Stimulated activated CD4-positive, alpha-beta T cell treated with anti-CD3 and anti-CD28 coated beads, Interleukin-4, amount 100 ng/mL, for 24 hours (primary cell): ENCODE measurements around the gene CCDC184.
"Not testable (repeated sequence)": the region's sequence is repeated elsewhere in the genome, so short reads cannot be mapped to it uniquely, and the experiment has no call there.

ENCODE experiments used
- DNase-seq: peaks from one replicate; pipeline ENCODE4 v3.0.0-alpha.2; 2020

The CCDC184 gene

DNA sequence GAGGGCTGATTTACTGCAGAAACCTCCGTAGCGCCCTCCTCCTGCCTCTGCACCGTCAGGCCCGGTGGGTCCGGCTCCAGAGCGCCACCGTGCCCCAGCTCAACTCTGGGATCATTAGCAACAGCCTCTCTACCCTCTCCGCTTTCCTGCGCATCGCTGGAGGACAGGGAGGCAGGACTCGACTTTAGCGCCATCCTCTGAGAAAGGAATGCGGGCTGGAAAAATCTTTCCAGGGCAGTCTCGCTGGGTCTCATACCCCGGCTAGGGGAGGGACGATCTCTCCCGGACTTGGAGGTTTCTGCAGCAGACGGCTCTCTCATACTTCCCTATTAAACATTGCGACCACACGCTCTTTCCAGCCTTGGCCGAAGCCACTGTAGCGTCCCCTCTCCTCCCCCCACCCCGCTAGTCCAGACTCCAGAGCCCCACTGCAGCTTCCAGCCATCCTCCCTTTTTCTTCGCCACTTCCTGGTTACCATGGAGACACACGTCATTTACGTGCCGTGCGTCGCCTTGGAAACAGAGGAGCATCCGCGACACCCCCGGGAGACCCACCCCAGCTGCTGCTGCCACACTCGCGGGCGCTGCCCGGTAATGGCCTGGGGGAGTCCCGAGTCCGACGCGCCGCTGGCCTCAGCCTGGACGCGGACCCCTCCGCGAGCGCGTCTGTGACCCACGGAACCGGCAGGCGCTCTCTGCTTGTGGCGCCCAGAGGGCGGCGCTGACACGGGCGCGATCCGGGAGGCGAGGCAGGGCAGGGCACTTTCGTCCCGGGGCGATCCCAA, at the start of gene CCDC184:
CCDC184 (plus strand) TSS at position 554 of the 785 bp plus-strand sequence. CDS start 479 bp downstream, outside the sequence.
- DNase-seq: peak; percentile 74

DNA sequence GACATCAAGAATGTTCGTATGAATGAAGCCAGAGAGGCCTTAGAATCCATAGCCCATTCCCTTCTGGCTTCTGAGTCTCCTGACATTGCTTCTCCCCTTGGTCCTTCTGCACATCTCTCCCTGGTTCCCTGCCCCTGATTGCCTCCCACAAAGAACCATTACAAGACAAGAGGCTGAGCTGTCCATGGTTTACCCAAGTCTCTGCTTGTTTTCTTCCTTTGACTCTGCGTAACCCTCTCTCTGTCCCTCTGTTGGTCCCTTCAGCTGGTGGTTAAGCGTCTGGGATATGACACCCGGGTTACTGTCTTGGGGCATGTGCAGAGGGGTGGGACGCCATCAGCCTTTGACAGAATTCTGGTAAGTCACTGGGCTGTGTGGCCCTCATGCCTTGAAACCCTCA, 48.4 kb upstream of the CCDC184 start:
- DNase-seq: no peak

DNA sequence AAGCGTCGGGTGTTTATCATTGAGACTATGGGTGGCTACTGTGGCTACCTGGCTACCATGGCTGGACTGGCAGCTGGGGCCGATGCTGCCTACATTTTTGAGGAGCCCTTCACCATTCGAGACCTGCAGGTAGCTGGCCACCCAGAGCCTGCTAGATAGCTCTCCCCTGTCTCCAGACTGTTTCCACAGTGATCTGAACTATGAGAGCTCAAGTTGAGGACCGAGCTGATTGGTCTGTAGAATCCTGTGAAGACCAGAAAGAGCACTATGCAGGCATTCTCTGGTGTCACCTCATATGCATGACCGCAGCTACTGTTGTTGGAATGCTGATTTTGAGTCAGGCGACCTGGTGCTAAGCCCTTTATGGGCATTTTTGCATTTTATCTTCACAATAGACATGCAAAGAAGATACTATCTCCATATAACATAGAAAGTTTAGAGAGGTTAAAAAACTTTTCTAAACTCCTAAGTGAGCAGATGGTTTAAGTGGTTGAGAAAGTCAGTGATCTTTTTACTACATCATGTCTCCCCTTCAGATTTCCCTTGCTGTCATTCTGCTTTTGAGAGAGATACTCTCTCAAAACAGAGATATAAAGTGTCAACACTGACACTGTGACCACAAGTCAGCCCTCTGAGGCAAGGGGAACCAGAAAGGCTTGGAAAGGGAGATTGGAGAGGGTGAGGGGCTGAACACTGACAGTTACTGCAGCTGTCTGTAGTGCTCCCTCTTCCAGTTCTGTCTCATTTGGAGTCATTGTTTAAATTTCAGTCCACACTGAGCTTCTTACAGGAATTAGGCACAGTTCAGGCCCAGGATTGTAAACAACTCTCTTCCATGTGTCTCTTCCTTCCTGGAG, 40.4 kb upstream of the CCDC184 start:
- no peak for DNase-seq

DNA sequence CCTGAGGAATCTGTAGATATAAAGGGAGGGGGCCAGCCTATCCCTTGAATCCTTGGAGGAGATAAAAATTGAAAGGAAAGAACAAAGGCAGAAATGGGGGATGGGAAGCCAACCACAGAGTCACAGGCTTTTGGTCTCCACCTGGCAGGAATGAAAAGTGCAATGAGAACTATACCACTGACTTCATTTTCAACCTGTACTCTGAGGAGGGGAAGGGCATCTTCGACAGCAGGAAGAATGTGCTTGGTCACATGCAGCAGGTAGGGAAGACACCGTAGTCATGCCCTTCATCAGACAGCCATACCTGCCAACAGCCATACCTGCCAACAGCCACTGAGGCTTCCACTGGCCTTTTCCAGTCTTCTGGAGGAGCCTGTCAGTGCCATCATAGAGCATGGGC, 39.5 kb upstream of the CCDC184 start:
- no peak for DNase-seq

DNA sequence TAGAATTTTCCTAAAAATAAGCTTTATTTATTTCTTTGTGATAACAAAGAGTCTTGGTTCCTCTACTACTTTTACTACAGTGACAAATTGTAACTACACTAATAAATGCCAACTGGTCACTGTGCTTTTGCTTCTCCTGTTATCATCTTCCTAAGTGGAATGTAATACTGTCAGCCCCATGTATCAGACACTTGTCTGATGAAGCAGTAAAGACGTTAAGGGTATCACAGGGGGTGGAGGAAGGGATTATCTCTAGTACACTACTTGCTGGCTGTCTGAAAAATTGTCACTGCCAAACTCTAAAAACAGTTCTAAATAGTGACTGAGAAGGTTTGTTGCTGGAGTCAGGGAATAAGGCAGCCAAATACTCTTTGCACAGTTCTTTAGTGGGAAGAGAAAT, 37.5 kb upstream of the CCDC184 start:
- DNase-seq: no peak

DNA sequence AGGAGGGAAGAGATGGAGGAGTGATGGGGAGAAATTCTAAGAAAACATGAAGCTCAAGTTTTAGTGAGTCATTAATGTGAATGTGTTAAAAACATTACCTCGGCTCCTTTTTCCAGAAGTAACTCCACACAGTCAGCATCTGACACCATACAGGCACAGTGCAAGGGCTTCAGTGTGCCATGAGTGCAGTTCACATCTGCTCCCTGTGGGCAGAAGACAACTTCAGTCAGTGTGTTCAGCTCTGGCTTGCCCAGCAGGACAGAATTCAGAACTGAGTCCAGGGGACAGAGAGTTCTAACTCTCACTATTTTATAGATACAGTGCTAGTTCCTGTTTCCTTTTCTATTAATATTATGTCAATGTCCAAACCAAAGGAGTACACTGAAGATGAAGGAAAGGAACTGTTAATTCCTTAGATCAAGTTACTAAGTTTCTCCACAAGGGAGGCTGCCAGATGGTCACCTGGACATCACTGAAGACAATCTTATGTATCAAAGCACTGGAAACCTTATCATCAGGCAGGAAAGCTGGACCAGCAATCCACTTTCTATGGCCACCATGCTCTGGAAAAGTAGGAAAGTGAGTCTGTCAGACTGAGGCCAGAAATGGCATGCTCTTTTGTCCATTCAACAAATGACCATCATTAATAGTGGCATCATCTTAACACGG, 32.2 kb upstream of the CCDC184 start:
- no peak for DNase-seq

DNA sequence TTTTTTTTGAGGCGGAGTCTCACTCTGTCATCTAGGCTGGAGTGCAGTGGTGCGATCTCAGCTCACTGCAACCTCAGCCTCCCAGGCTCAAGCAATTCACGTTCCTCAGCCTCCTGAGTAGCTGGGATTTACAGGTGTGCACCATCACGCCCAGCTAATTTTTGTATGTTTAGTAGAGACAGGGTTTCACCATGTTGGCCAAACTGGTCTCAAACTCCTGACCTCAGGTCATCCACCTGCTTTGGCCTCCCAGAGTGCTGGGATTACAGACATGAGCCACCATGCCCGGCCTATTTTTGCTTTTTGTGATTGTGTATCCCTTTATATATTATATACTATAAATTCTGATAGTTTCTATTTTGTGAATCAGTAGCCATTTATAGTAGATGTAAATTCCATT, 27.7 kb upstream of the CCDC184 start:
- DNase-seq: not testable (repeated sequence)

DNA sequence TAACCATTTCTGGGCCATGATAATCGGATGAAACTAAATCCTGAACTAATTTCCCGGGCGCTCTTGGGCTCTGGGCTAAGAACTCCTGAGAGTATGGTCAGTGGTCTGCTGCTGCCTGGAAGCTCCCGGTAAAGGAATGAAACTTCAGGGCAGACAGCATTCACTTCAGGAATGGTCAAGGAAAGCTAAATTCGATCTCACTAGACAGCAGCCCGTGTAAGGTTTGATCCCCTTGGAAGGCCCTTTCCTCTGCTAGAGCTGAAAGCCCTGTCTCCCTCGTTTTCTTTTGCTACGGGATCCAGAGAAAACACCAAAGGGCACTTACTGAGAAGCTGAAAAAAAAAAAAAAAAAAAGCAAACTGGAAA, 26.8 kb upstream of the CCDC184 start:
- DNase-seq: no peak

DNA sequence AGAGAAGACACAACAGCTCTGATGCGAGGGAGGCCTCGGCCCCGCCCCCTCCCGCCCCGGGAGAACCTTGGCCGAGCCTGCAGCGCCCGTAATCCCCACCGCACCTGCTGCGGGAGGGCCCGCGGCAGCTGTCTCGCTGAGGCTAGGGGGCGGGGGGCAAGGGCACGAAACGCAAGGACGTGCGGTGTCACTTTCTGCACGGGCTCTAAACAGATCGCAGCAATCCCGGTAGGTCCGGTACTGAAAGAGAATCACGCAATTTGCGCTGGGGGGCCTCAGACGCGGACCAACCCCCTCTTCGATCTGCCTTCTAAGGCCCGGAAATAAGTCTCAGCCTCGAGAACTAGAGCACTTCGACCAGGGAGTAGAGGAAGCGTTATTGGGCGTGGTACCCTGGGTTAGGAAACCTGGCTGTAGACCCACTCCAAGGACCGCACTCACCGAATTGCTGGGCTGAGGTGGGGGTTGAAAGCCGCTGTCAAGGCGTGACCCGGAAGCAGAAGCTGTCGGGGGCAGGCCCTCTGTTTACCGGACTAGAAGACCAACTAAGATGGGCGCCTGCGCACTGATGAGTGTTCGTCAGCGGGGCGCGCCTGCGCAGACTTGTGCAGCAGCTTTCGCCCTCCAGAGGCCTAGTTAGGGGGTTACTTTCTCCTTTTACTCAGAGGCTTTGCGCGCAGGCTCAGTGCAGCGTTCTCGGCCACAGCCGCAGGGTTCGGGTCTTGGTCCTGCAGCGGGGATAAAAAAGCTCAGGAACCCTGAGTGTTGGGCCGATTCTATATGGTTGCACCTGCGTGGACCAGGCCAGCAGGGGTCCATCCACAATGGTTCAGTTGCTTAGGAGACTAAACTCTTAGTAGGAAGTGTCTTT, 26.2 kb upstream of the CCDC184 start, which contains the start of gene ASB8:
ASB8 (minus strand) TSS at position 498 of the 871 bp plus-strand sequence. CDS start 4,019 bp downstream, outside the sequence.
- DNase-seq: peak; percentile 100

DNA sequence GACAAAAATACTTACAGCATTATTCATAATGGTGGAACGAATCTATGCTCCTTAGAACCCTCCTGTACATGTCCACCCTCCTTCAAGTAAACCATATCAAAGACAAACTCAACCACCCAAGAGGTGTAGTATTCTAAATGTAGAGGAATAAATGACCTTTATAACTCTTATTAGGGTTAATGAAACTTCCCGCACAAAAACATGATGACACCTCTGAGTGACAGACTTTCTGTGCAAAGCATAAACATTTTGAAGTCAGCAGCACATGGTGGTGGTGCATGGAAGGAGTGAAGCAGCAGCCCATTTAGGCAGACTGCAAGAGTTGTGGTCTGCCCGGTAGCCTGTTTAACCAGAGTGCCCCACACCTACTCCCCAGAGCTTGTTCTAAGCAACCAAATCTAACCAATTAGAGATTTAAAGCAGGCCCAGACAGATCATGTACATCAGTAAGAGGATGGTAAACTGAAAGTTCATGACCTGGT, 25.5 kb upstream of the CCDC184 start:
- DNase-seq: peak; percentile 11

DNA sequence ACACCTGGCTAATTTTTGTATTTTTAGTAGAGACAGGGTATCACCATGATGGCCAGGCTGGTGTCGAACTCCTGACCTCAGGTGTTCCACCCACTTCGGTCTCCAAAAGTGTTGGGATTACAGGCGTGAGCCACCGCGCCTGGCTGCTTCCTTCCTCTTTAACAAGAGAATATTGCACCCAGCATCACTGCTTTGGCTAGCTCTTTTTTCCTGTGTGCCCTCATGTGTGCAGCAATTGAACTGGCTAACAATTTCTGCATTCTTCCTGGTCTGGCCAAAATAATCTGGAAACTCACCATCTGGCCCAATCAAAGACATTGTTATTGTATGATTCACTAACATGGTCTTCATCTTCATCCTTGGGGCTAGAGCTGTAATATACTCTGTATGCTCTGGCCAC, 23.4 kb upstream of the CCDC184 start:
- no peak for DNase-seq

DNA sequence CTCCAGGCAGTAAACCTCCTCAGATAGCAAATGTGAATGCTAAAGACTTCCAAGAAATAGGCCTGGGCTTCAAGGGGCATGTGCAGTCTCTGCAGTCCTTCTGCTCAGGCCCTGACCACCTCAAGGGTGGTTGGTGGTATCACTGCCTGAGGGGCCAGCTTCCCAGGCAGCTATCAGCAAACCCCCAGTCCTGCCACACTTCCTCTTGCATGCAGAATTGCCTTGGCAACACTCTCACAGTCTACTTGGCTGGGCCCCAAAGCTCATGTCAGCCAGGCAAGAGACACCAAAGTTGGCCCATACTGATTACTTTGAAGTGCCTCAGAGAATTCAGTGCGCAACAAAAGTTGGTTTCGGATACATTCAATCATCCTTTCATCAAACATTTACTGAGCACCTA, 22.6 kb upstream of the CCDC184 start:
- DNase-seq: no peak

DNA sequence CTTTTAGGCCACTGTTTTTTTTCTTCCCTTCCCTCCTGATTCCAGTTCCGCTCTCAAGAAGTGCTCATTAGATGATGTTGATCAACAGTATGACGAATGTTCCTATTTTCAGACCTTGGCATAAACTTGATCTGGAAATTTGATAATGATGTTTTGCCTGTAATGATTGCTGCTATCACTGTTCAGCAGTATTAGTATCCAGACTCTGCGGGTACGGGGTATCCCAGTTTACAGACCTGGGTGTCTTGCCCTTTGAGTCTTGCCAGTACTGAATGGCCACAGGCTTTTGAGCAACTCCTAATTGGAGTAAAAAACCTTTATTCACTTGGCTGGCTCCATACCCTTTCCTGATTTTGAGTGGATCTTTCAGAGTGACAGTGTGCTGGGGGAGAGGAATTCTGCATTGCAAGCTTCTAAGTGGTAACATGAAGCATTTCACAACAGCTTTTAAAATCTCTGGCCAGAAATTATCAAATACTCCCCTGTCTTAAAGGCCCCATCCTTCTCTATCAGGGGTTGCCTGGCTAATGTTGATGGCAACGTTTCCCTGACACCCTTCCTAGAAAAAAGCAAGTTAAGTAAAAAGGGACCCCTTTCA, 20.2 kb upstream of the CCDC184 start:
- no peak for DNase-seq

DNA sequence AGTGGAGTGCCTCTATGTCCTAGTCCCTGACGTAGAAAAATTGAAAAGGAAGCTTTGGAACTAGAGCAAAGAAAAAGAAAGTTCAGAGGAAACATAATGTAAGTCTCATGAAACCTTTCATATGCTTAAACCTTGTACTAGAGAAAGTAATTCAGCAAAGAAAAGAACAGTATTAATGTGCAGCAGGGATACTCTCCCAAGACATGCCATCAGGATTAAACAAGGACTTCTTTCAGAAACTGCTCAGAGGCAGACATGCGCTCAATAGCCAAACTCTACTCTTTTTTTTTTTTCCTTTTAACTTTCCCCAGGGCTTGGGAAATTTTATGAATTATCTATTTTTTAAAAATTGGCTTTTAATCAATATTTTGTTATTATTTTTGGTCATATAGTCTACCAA, 19.0 kb upstream of the CCDC184 start:
- no peak for DNase-seq

DNA sequence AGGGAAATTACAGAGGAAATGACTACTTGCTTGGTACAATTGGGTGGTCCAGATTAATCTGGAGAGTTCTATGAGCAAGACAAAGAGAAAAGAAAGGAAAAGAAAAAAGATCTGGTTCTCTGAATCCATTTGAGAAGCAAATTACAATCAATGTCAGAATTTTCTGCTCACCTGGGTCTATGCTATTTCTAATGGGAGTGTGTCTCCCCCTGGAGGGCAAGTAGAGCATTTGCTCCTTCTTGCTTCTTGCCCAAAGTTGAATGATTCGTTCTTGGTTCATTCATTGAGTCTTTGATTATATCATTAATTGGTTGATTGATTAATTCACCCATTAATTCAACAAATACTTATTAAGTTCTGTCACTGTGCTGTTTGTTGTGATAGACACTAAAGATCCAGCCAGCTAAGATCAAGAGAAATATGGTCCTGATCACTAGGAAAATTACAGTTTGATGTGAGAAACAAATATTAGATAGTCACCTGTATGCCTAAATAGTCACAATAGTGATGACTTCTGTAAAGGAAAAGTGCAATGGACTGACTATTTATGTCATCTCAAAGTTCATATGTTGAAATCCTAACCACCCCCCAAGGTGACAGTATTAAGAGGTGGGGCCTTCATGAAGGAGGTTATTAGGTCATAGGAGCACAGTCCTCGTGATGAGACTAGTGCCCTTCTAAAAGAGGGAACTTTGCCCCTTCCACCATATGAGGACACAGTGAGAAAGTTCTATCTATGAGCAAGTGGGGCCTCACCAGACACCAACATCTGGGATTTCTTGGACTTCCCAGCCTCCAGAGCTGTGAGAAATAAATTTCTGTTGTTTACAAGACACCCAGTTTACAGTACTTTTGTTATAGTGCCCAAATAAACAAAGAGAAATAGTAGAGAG, 18.1 kb upstream of the CCDC184 start:
- DNase-seq: peak; percentile 68

DNA sequence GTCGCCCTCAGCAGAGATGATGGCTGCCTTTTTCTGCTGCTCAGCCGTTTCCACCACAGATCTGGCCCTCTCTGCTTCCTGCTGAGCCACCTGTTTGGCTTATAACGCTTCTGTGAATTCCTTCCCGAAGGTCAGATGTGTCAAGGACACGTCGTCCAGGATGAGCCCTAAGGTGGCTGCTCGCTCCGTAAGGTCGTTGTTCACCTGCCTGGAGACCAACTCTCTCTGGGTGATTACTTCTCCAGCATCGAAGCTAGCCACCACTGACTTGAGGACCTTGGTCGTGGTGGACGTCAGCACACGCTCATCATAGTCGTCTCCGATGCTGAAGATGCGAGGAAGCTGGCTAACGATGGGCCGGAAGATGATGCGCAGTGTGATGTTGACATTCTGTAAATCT, 14.4 kb upstream of the CCDC184 start:
- DNase-seq: no peak

DNA sequence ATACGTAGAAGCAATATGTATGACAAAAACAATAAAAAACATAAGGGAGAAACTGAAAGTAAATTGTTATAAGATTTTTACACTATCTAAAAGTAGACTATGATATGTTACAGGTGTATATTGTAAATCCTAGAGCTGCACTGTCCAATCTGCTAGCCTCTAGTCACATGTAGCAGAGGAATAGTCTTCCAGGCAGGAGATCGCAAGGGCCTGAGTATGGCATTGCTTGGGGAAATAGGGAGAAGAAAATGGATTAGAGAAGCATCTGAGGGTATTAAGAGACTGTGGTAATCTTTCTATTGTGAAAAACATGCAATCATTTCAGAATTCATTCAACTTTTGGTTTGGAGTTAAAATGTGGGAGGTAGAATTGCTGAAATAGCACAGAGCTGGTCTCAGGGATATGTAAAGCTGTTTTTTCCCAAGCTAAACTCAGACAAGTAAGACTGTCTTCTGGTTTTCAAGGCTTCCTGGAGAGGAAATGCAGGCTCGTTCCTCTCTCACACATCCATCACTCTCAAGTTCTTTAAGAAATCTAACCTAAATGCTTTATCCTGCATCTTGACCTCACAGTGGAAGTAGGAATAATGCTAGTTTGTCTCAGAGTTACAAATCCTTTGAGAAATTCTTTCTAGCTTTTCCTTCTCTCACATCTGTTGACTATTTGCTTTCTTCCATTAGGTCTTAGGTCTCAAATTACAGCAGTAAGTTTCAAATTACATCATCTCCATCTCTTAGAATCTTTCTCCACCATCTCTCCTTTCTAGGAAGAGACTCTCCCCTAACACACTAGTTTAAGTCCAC, 7.6 kb upstream of the CCDC184 start:
- no peak for DNase-seq

DNA sequence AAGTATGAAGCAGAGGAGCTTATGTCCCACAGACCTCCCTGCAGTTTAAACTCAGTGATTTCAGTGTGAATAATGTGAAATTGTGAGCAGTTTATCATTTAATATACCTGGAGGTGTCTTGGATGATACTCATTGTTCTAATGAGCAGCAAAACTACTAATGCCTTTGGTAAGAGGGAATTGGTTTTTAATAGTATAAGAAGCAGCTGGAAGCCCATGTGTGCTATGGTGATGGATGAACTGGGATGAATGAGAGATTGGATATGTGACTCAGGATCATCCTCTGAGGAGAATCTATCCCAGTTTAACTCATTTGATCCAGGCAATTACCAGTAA, 7.1 kb upstream of the CCDC184 start:
- no peak for DNase-seq

DNA sequence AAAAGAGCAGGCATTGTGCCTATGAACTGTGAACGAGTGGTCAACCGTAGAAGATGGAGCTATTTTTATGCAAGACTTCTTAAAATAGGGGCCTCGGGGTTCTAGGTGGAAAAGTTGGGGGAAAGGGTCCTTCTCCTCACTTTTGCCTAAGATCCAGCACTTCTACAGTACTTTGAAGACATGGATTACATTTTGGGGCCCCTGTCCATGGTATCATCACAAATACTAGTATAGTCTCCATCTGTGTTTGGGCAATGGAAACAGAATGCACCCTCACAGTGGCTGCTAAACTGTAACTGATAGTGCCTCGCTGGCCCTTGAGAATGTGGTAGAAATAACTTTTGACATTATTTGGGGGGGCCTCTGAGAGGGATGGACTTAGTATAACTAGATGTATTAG, 5.5 kb upstream of the CCDC184 start:
- DNase-seq: no peak

DNA sequence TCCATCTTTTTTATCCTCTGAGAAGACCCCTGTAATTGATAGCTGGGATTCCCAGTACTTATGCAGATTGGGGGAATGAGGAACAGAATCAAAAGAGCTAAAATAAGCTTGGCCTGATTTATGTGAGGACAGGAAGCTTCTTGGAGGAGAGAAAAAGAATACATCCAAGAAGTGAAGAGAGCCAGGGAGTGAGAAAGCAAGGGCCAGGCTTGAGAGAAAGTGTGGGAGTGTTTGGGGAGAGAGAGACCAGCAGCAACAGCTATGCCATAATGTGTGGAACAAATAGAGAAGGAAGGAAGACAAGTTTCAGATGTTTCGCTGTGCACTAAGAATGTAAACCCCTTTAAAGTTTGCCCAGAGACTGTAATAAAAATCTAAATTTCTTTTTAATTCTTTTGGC, 4.0 kb upstream of the CCDC184 start:
- no peak for DNase-seq
